Epithelial cell of proximal tubule (primary cell): Measurements from ENCODE around the gene NPAS1. TPM values are rescaled to one million over a fixed set of nuclear protein-coding genes. Genes with fewer than 3 reads are reported as not detected.
"Not testable (repeated sequence)": the region's sequence is repeated elsewhere in the genome, so short reads cannot be mapped to it uniquely, and the experiment has no call there.

ENCODE experiments used
- DNase-seq: peaks from one replicate; pipeline ENCODE4 v3.0.0-alpha.2; 2011; ENCODE audit warnings: low read depth
- H3K4me3 ChIP-seq: 2 replicates; pipeline ENCODE4 v1.5.1; 2011; ENCODE audit warnings: low read depth, mild to moderate bottlenecking, low read length
- total RNA-seq: library from RNA; depleted of rRNA; stranded (reverse); fragments of >200 nt; gene quantifications from 2 replicates; pipeline ENCODE4 v1.2.3, GENCODE V29; 2015
- TF ChIP-seq, protein P1 (sequence below): conservative IDR thresholded peaks from 2 replicates; pipeline ENCODE4 v1.5.1; 2012; ENCODE audit warnings: low read depth, mild to moderate bottlenecking, low read length

The NPAS1 gene
- total RNA-seq, 1 donor from 2014 or later: 0.63 TPM

DNA sequence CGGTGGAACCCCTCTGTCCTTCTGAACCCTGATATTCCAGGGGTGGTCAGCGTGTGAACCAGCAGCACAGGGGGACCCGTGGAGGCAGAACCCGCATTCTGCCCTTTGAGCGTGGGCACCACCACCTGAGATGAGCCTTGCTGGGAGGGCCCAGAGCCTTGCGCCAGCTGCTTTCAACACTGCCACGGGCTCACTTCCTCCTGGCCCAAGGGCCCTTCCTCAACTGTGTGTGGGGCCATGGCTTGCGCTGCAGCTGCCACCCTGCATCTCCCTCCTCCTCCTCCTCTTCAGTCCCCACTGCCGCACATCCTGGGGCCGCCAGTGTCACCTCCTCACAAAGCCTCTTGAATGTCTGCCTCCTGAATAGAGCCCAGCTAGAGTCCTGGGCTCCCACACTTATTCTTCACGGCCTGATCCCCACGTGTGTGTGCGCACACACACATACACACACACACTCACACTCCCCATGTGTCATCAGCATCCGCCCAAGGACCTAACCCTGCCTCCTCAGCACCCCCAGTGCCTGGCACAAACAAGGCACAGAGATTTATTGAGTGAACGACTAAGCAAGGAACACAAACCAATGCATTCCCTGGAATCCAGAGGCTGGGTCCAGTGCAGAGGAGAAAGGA, 55.7 kb downstream of the NPAS1 start:
- H3K4me3 ChIP-seq: no peak overlapping the region
- TF ChIP-seq, protein P1, sequence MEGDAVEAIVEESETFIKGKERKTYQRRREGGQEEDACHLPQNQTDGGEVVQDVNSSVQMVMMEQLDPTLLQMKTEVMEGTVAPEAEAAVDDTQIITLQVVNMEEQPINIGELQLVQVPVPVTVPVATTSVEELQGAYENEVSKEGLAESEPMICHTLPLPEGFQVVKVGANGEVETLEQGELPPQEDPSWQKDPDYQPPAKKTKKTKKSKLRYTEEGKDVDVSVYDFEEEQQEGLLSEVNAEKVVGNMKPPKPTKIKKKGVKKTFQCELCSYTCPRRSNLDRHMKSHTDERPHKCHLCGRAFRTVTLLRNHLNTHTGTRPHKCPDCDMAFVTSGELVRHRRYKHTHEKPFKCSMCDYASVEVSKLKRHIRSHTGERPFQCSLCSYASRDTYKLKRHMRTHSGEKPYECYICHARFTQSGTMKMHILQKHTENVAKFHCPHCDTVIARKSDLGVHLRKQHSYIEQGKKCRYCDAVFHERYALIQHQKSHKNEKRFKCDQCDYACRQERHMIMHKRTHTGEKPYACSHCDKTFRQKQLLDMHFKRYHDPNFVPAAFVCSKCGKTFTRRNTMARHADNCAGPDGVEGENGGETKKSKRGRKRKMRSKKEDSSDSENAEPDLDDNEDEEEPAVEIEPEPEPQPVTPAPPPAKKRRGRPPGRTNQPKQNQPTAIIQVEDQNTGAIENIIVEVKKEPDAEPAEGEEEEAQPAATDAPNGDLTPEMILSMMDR: no peak
- no peak for DNase-seq

- TF ChIP-seq, protein P1: no peak
- peak; percentile 73 for DNase-seq
- no peak overlapping the region for H3K4me3 ChIP-seq
These were observed 56.3 kb downstream of the NPAS1 start for GRCh38 chr19:47075941-47076340.

GRCh38 chr19:47078351-47078750, 58.7 kb downstream of the NPAS1 start:
- not testable (repeated sequence) for H3K4me3 ChIP-seq, DNase-seq

- no peak for DNase-seq
These were observed 61.5 kb downstream of the NPAS1 start for GRCh38 chr19:47081095-47081494.

DNA sequence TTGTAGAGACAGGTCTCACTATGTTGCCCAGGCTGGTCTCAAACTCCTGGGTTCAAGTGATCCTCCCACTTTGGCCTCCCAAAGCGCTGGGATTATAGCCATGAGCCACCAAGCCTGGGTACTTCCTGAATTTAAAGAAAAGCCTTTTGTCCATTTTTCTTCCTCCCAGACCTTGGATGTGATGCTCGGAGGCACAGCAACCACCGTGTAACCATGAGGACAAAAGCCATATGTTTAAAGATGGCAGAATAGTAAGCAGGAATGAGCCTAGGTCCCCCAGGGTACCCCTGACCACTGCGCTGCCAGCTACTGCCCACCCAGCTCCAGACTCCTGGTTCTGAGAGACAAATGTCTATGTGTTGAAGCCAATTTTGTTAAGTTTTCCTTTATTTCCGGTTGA, 62.9 kb downstream of the NPAS1 start:
- DNase-seq: no peak
- H3K4me3 ChIP-seq: no peak overlapping the region
- TF ChIP-seq, protein P1: no peak

More at GRCh38 chr19:47081095-47081494, 61.5 kb downstream of the NPAS1 start:
- H3K4me3 ChIP-seq: no peak overlapping the region
- TF ChIP-seq, protein P1: no peak

GRCh38 chr19:47084879-47085439, 65.3 kb downstream of the NPAS1 start:
- H3K4me3 ChIP-seq: no peak overlapping the region
- TF ChIP-seq, protein P1: no peak
- DNase-seq: no peak

- TF ChIP-seq, protein P1: no peak
- DNase-seq: no peak
- no peak overlapping the region for H3K4me3 ChIP-seq
These were observed 66.6 kb downstream of the NPAS1 start for GRCh38 chr19:47086280-47086679.
